HG02798 (cell line): ENCODE data around the gene PWP1.
"Not testable (repeated sequence)": the region's sequence is repeated elsewhere in the genome, so short reads cannot be mapped to it uniquely, and the experiment has no call there.

Experiments used
- ATAC-seq: cut with Tn5 transposase; IDR thresholded peaks from one replicate; pipeline ENCODE4 v1.9.1; 2021; ENCODE audit warnings: mild to moderate bottlenecking; ENCODE audit not compliant: unreplicated experiment, poor library complexity

The PWP1 gene

GRCh38 chr12:107667464-107667863 is 18.1 kb upstream of the PWP1 start:
- no peak for ATAC-seq

GRCh38 chr12:107668320-107669098 is 17.1 kb upstream of the PWP1 start:
- no peak for ATAC-seq

GRCh38 chr12:107669946-107670345 is 15.7 kb upstream of the PWP1 start:
- no peak for ATAC-seq

DNA sequence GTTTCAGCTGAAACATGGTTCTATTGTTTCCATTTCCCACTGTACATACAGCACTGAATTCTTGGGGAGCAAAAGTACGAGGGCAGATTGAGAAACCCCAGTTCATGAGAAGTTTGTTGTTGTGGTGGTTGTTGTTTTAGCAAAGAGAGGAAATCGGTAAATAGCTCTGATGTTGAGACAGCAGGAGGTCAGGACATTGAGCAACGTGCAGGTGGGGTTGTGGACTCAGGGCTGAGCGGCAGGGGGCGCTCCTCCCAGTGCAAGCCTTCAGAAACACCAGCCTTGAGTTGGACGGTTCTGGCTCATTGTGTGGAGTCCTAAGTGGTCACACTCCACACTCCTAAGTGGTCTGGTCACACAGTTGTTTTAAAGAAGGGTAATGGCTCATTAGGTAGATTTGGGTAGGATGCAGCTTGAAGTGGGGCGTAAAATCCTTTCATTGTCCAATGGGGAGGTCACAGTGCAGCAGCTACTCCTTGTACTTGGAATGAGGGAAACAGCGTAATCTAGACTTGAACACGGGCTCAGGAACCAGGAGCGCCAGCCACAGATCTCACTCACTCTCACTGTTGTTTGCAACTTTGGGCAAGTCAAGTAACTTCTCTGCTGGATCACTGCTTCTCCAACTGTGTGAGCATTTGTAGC is 14.5 kb upstream of the PWP1 start:
- no peak for ATAC-seq

DNA sequence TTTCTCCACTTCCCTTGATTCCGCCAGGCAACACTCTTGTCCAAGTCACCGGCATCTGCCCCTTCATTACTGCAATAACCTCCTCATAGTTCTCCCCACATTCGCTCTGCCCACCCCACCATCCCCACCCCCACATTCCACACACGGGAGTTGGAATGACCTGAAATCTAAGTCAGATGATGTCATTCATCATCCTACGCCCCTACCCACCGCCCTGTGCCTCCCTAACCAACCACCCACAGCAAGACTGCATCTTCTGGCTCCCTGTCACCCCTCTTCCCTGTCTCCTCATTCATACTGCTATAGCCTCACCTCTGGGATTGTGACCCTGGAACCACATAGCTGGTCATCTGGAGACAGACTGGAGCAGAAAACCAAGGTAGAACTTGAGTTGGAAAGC is 7.9 kb upstream of the PWP1 start:
- no peak for ATAC-seq

- ATAC-seq: no peak
These were observed 6.3 kb upstream of the PWP1 start for GRCh38 chr12:107679336-107679735.

DNA sequence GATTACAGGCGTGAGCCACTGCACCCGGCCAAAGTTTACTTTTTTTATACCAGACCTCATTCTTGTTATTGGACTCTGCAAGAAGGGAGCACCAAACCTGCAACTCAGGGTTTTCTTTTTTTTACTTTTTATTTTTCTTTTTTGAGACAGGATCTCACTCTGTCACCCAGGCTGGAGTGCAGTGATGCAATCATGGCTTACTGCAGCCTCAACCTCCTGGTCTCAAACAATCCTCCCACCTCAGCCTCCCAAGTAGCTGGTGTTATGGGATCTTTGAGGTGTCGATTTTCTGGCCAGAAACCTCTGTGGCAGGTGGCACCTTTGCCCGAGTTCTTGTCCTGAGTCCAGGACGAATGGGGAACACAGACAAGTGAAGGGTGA is 4.2 kb upstream of the PWP1 start:
- no peak for ATAC-seq

DNA sequence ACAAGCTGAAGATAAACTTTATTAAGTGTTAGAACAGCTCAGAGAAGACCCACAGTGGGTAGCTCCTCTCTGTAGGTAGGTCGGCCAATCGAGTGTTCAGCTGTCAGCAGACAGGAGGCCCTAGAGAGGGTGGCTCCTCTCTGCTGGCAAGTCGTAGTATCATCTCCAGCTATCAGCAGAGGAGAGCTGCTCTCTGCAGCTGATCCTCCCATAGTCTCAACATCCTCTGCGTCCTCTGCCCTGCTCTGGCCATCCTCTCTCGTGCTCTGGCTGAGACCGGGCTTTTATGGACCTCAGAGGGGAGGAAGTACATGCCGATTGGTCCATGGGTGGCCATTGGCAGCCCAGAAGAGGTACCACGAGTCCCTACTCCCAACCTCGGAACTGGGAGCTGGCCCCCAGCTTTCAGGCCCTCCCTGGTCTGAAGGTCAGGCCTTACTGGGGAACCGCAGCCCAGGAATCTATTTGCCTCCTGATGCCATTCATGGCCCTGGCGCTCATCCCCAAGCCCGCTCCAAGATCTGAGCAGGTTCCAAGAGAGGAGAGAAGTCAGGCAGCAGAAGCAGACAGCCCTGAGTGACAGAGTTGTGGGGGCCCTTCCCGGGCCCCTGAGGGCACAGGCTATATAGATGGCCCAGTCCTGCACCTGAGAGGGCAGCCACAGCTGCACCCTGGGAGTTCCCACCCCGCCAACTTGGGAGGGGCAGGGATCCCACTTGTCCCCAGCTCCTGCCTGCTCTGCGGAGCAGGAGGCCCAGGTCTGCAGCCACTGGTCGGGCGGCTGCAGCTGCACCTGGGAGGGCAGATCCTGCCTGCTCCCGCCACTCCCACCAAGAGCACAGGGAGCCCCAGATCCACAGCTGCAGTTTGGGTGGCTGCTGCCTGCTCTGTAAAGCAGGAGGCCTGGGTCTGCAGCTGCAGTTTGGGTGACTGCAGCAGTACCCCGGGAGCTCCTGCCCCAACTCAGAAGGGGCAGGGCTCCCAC is 3.5 kb upstream of the PWP1 start:
- ATAC-seq: no peak

- ATAC-seq: no peak
These were observed 1.4 kb upstream of the PWP1 start for GRCh38 chr12:107684029-107684795.

DNA sequence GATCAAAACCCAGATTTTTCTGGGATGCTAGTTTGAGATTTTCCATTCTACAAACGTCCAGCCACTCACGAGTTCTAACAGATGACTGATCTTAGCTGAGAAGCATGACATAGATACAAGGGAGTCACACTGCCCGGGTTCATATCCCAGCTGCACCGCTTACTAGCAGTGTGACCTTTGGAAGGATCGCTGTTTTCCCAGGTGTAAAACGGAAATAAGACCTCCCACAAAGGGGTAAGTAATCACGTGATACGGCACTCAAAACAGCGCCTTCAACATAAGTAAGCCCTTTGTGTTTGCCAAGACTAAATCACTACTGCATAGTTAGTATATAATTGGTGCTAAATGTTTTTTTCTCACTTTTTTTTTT is 624 bp upstream of the PWP1 start:
- ATAC-seq: no peak

DNA sequence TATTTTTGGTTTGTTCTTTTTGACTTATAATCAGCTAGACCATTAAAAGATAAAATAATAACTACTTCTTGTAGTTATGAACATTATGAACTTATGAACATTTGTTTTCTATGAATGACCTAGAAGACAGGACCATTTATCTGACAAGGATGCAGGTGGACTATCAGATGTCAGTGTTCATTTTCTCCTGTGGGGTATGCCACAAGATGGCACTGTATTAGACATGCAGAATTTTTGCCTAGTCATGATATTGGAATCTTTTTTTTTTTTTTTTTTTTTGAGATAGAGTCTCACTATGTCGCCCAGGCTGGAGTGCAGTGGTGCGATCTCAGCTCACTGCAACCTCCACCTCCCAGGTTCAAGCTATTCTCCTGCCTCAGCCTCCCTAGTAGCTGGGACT is 10.2 kb downstream of the PWP1 start:
- not testable (repeated sequence) for ATAC-seq

GRCh38 chr12:107702106-107702505 is 16.5 kb downstream of the PWP1 start:
- ATAC-seq: no peak

- no peak for ATAC-seq
These were observed 18.4 kb downstream of the PWP1 start for GRCh38 chr12:107704041-107704440.

- not testable (repeated sequence) for ATAC-seq
These were observed 19.9 kb downstream of the PWP1 start for GRCh38 chr12:107705522-107705921.

GRCh38 chr12:107715780-107716179 is 30.2 kb downstream of the PWP1 start:
- ATAC-seq: no peak

DNA sequence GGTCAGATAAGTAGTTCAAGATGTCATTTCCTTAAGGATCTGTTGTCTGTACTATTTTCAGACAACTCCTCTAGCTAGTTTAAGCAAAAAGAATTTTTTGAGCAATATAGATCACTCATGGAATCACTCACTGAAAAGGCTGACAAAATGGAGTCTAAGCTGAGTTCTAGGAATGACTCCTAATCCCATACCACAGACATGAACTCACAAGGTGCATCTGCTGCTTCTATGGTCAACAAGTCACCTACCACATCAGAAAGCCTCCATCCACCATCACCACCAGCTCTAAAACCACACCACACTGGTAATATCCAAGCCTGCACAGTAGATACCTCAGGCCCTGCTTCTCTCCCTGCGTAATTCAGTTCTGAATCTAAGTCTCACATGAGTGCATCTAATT is 33.0 kb downstream of the PWP1 start:
- ATAC-seq: no peak

DNA sequence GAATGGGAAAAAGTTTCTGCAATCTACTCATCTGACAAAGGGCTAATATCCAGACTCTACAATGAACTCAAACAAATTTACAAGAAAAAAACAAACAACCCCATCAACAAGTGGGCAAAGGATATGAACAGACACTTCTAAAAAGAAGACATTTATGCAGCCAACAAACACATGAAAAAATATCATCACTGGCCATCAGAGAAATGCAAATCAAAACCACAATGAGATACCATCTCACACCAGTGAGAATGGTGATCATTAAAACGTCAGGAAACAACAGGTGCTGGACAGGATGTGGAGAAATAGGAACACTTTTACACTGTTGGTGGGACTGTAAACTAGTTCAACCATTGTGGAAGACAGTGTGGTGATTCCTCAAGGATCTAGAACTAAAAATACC is 41.7 kb downstream of the PWP1 start:
- not testable (repeated sequence) for ATAC-seq

DNA sequence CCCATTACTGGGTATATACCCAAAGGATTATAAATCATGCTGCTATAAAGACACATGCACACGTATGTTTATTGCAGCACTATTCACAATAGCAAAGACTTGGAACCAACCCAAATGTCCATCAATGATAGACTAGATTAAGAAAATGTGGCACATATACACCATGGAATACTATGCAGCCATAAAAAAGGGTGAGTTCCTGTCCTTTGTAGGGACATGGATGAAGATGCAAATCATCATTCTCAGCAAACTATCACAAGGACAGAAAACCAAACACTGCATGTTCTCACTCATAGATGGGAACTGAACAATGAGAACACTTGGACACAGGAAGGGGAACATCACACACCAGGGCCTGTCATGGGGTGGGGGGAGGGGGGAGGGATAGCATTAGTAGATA is 42.1 kb downstream of the PWP1 start:
- ATAC-seq: not testable (repeated sequence)

DNA sequence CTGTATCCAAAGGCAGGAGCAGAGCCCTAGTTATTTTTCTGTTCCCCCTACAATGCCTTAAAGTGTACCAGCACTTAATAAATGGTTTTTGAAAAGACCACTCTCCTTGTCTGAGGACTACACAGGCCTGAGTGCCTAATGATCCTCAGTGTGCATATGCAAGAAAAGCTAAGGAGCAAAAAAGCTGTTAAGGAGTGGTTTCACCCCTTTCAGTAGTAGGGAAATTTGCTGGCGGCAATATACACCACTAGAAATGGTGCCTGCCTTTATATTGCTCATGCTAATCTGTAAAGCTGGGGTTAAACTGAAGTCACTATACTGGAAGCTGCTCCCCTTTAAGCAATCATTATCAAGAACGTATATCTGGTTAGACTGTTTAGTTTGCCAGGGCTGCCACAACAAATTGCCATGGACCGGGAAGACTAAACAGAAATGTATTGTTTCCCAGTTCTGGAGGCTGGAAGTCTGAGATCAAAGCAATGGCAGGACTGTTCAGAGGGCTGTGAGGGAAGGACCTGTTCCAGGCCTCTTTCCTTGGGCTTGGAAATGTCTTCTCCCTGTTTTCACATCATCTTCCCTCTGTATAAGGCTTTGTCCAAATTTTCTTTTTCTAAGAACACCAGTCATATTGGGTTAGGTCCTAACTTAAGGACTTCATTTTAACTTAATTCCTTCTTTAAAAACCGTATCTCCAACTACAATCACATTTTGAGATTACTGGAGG is 45.2 kb downstream of the PWP1 start:
- ATAC-seq: no peak

DNA sequence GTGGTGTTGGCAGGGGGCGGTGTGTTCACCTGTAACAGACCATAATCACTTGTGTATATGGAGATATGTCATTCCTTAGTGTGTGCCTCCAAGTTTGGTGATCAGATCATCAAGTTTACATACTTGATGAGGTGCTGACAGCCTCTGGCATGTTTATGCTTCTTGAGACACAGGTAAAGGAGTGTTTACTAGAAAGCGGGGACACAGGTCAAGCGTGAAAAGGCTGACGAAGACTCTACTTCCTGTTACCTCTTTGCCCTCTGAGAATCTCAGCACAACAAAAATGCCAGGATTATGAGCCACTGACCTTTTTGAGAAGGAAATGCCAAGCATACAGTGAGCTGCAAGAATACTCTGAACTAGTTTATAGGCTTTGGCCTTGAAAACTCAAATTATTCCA is 45.8 kb downstream of the PWP1 start:
- no peak for ATAC-seq
